ENCODE measurements around the gene SLC16A4.

- no peak for TF ChIP-seq CTCF (conservative IDR thresholded peaks at IDR 0.05; ENCODE audit: low read depth, low read length)
- TF ChIP-seq EZH2 (IDR thresholded peaks at IDR 0.05; ENCODE audit: low read length, unreplicated experiment) = no peak
Measured at GRCh38 chr1:110364221-110364620, 26.6 kb downstream of the SLC16A4 start.

Data from PC-3 (cell line).